Effector memory CD4-positive, alpha-beta T cell (primary cell): ENCODE results near the gene ANKRD36.
"Not testable (repeated sequence)": the region's sequence is repeated elsewhere in the genome, so short reads cannot be mapped to it uniquely, and the experiment has no call there.

ENCODE experiments used
- DNase-seq, 3 donors: peaks; one replicate each; pipeline ENCODE4 v3.0.0-alpha.2; 2020
- H3K27ac ChIP-seq: 2 replicates; pipeline ENCODE4 v1.7.0; 2013; ENCODE audit warnings: mild to moderate bottlenecking, low read length, moderate library complexity; ENCODE audit not compliant: insufficient read depth, poor library complexity, severe bottlenecking
- H3K27me3 ChIP-seq: replicated peaks from 2 replicates; pipeline ENCODE4 v1.7.0; 2013; ENCODE audit warnings: mild to moderate bottlenecking, low read length; ENCODE audit not compliant: insufficient read depth, control insufficient read depth, poor library complexity, severe bottlenecking
- H3K36me3 ChIP-seq: 2 replicates; pipeline ENCODE4 v1.7.0; 2013; ENCODE audit warnings: mild to moderate bottlenecking, low read length, moderate library complexity; ENCODE audit not compliant: control insufficient read depth, insufficient read depth
- H3K4me1 ChIP-seq: 2 replicates; pipeline ENCODE4 v1.7.0; 2013; ENCODE audit warnings: low read length, mild to moderate bottlenecking; ENCODE audit not compliant: control insufficient read depth, insufficient read depth, poor library complexity, severe bottlenecking
- H3K4me3 ChIP-seq: 2 replicates; pipeline ENCODE4 v1.7.0; 2013; ENCODE audit warnings: low read length, low read depth, mild to moderate bottlenecking; ENCODE audit not compliant: insufficient read depth, poor library complexity, severe bottlenecking
- H3K9me3 ChIP-seq: 2 replicates; pipeline ENCODE4 v1.7.0; 2013; ENCODE audit warnings: mild to moderate bottlenecking, low read length, moderate library complexity; ENCODE audit not compliant: control insufficient read depth
- total RNA-seq, 3 donors: gene quantifications; one replicate each; lab custom pipeline; 2026; lab: John Stamatoyannopoulos, UW

The ANKRD36 gene
- 108 to 187 (median 162) reads per million in 3 donors for total RNA-seq

GRCh38 chr2:97113050-97113881, at the start of gene ANKRD36:
Gene ANKRD36, plus strand, starts transcription at chr2:97113153. Its CDS starts 587 bp downstream, at chr2:97113740.
- H3K27ac ChIP-seq: peak within 1 kb of the TSS; percentile 74
- peak; percentile 64 to 74 (median 71) for DNase-seq

GRCh38 chr2:97066030-97066429, 46.9 kb upstream of the ANKRD36 start:
- not testable (repeated sequence) for H3K4me3 ChIP-seq, H3K4me1 ChIP-seq, H3K9me3 ChIP-seq, H3K27ac ChIP-seq, DNase-seq, H3K27me3 ChIP-seq, H3K36me3 ChIP-seq

More at GRCh38 chr2:97113050-97113881, at the start of gene ANKRD36:
- H3K27me3 ChIP-seq, H3K4me1 ChIP-seq, H3K9me3 ChIP-seq, H3K36me3 ChIP-seq: not testable (repeated sequence)
- peak within 1 kb of the TSS; percentile 68 for H3K4me3 ChIP-seq

- Histone ChIP-seq H3K4me3 (no peak overlapping the region), H3K27ac (no peak overlapping the region), H3K9me3 (no peaks in the 10 kb centered on the region), H3K4me1 (no peaks in the 10 kb centered on the region), H3K36me3 (no peaks in the 10 kb centered on the region), H3K27me3 (no peaks in the 10 kb centered on the region)
- DNase-seq: no peak
Observed at GRCh38 chr2:97067279-97068004, 45.5 kb upstream of the ANKRD36 start.

- Histone ChIP-seq H3K4me1 (no peaks in the 10 kb centered on the region), H3K9me3 (no peaks in the 10 kb centered on the region), H3K36me3 (no peaks in the 10 kb centered on the region), H3K27me3 (no peaks in the 10 kb centered on the region), H3K4me3 (no peak overlapping the region), H3K27ac (no peak overlapping the region)
- DNase-seq: no peak
Observed at GRCh38 chr2:97068074-97068473, 44.9 kb upstream of the ANKRD36 start.

- not testable (repeated sequence) for H3K27me3 ChIP-seq, H3K36me3 ChIP-seq, H3K9me3 ChIP-seq, H3K4me3 ChIP-seq, H3K27ac ChIP-seq, H3K4me1 ChIP-seq, DNase-seq
Observed at GRCh38 chr2:97068722-97069121, 44.2 kb upstream of the ANKRD36 start.

GRCh38 chr2:97070915-97071314, 42.0 kb upstream of the ANKRD36 start:
- H3K9me3 ChIP-seq, H3K4me1 ChIP-seq, H3K27ac ChIP-seq, H3K27me3 ChIP-seq, DNase-seq, H3K4me3 ChIP-seq, H3K36me3 ChIP-seq: not testable (repeated sequence)

GRCh38 chr2:97077213-97077612, 35.7 kb upstream of the ANKRD36 start:
- H3K27me3 ChIP-seq, H3K4me1 ChIP-seq, H3K27ac ChIP-seq, H3K9me3 ChIP-seq, DNase-seq, H3K4me3 ChIP-seq, H3K36me3 ChIP-seq: not testable (repeated sequence)

- DNase-seq, H3K27me3 ChIP-seq: not testable (repeated sequence)
Observed at GRCh38 chr2:97080855-97081254, 32.1 kb upstream of the ANKRD36 start.

GRCh38 chr2:97082206-97082605, 30.7 kb upstream of the ANKRD36 start:
- H3K27ac ChIP-seq, H3K9me3 ChIP-seq, DNase-seq, H3K4me1 ChIP-seq, H3K27me3 ChIP-seq, H3K36me3 ChIP-seq, H3K4me3 ChIP-seq: not testable (repeated sequence)

More at GRCh38 chr2:97080855-97081254, 32.1 kb upstream of the ANKRD36 start:
- H3K36me3 ChIP-seq, H3K9me3 ChIP-seq, H3K4me1 ChIP-seq, H3K27ac ChIP-seq, H3K4me3 ChIP-seq: not testable (repeated sequence)

GRCh38 chr2:97083516-97083915, 29.4 kb upstream of the ANKRD36 start:
- not testable (repeated sequence) for H3K4me1 ChIP-seq, H3K9me3 ChIP-seq, H3K27me3 ChIP-seq, DNase-seq, H3K36me3 ChIP-seq, H3K27ac ChIP-seq, H3K4me3 ChIP-seq
